ENCODE measurements around the gene PHACTR1. TPM values are rescaled to one million over a fixed set of nuclear protein-coding genes. Genes with fewer than 3 reads are reported as not detected.

PHACTR1 gene
- total and polyA plus RNA-seq, 9 of the 15 experiments (the other 6 are each of a cell fraction or from before 2014, with no cell fraction given): 11.5 to 32.6 (median 22.0) TPM

GRCh38 chr6:13101985-13102384, 385.4 kb downstream of the PHACTR1 start:
- H3K9ac ChIP-seq (ENCODE audit: insufficient read depth in 1 of 2, low read depth in 2 of 2, low read length in 2 of 2): no peak overlapping the region
- no peak for TF ChIP-seq GATA2 (CRISPR knock-in tag; IDR thresholded peaks at IDR 0.05)
- TF ChIP-seq ZNF592 (IDR thresholded peaks at IDR 0.05): no peak
- no peak for TF ChIP-seq STAT6 (CRISPR knock-in tag; IDR thresholded peaks at IDR 0.05)
- TF ChIP-seq MEF2A (IDR thresholded peaks at IDR 0.05; ENCODE audit: control insufficient read depth, low read depth, low read length): no peak
- no peak for TF ChIP-seq CHD4 (IDR thresholded peaks at IDR 0.05; ENCODE audit: insufficient read depth, insufficient replicate concordance, low read depth, low read length, poor library complexity, severe bottlenecking)
- TF ChIP-seq DACH1 (IDR thresholded peaks at IDR 0.05; ENCODE audit: partially characterized antibody): no peak
- no peak for TF ChIP-seq WHSC1 (IDR thresholded peaks at IDR 0.05; ENCODE audit: low read length)
- TF ChIP-seq CBFA2T2 (conservative IDR thresholded peaks at IDR 0.05): no peak
- TF ChIP-seq RBM39 (optimal IDR thresholded peaks at IDR 0.05; ENCODE audit: low read depth, low read length): no peak
- no peak for TF ChIP-seq CBX5 (IDR thresholded peaks at IDR 0.05; ENCODE audit: borderline replicate concordance, low read depth)
- TF ChIP-seq RBM14 (IDR thresholded peaks at IDR 0.05; ENCODE audit: borderline replicate concordance, insufficient read depth, low read depth, low read length): no peak
- TF ChIP-seq PRMT5 (CRISPR knock-in tag; IDR thresholded peaks at IDR 0.05): no peak
- TF ChIP-seq MLLT1 (IDR thresholded peaks at IDR 0.05): no peak
- H3K27ac ChIP-seq (ENCODE audit: extremely low read depth, low read depth, low read length): no peak overlapping the region
- H3K27me3 ChIP-seq (ENCODE audit: control insufficient read depth in 2 of 2, insufficient read depth in 2 of 2, low read length in 2 of 2): no peaks in the 10 kb centered on the region
- DNase-seq (ENCODE audit: extremely low read depth in 1 of 4, low spot score in 3 of 4): no peak
- no peak for FAIRE-seq
- H3K36me3 ChIP-seq (ENCODE audit: control insufficient read depth, insufficient read depth, low read length): no peaks in the 10 kb centered on the region
- BruUV-seq (replicated peaks): no TSS peak
- 0% methylated on average over 2 of the region's 2 CpGs for WGBS (ENCODE audit: insufficient coverage, low coverage, missing lambda C conversion rate)
- H3K4me2 ChIP-seq (ENCODE audit: insufficient read depth, low read length): no peak overlapping the region
- intact Hi-C loops (cut with micrococcal nuclease) (no loop called here), in situ Hi-C loops (cut with MboI) (no loop called here)
- no peaks in the 10 kb centered on the region for H3K4me1 ChIP-seq (replicated peaks in 1 of 2; ENCODE audit: control insufficient read depth in 2 of 2, insufficient read depth in 2 of 2, low read length in 2 of 2)
- ATAC-seq: no peak
- no peak overlapping the region for H3K4me3 ChIP-seq
- H3K9me1 ChIP-seq (ENCODE audit: control insufficient read depth, insufficient read depth, low read length): no peaks in the 10 kb centered on the region
- no peaks in the 10 kb centered on the region for H4K20me1 ChIP-seq (replicated peaks; ENCODE audit: control insufficient read depth, insufficient read depth, low read length)
- ChIA-PET POLR2A (no interaction called here), CTCF (ENCODE audit: low intra/inter-chr PET ratio) (no interaction called here)
- H3K9me3 ChIP-seq (replicated peaks; ENCODE audit: control insufficient read depth, insufficient read depth, low read depth, low read length): no peaks in the 10 kb centered on the region
- no peaks in the 10 kb centered on the region for H3K79me2 ChIP-seq (ENCODE audit: control insufficient read depth, insufficient read depth, low read length)
- H2AFZ ChIP-seq (ENCODE audit: low read depth, low read length): no peak overlapping the region
